PFSK-1 (cell line): ENCODE measurements around the gene PARD3B.

Experiments
- FOXP2 ChIP-seq: optimal IDR thresholded peaks from 2 replicates; pipeline ENCODE3; 2011; ENCODE audit warnings: borderline replicate concordance, control low read depth, inconsistent platforms; ENCODE audit not compliant: insufficient read depth; ENCODE audit errors: extremely low read length, extremely low read depth
- POLR2AphosphoS5 ChIP-seq: IDR thresholded peaks from 2 replicates; pipeline ENCODE4 v1.6.1; 2012; ENCODE audit warnings: low read depth, mild to moderate bottlenecking, control low read depth, low read length, moderate library complexity
- REST ChIP-seq, 2 experiments: IDR thresholded peaks; 2 replicates each; pipeline versions ENCODE4 v1.6.1 to v1.8.0; 2011 to 2012; ENCODE audit warnings: low read depth in 2 of 2, low read length in 2 of 2, control low read depth in 1 of 2, inconsistent platforms in 1 of 2, mild to moderate bottlenecking in 1 of 2, moderate library complexity in 1 of 2; ENCODE audit not compliant: insufficient read depth in 1 of 2
- SIN3A ChIP-seq: IDR thresholded peaks from 2 replicates; pipeline ENCODE4 v1.6.1; 2012; ENCODE audit warnings: mild to moderate bottlenecking, low read length, moderate library complexity, borderline replicate concordance; ENCODE audit not compliant: insufficient read depth
- TAF1 ChIP-seq: IDR thresholded peaks from 2 replicates; pipeline ENCODE4 v1.6.1; 2012; ENCODE audit warnings: low read length, control low read depth, borderline replicate concordance; ENCODE audit not compliant: insufficient read depth

The PARD3B gene

GRCh38 chr2:204835786-204836185 lies 290.5 kb downstream of the PARD3B start:
- TF ChIP-seq TAF1 (no peak), REST (IDR thresholded peaks at IDR 0.05; ENCODE audit: insufficient read depth in 1 of 2, low read depth in 2 of 2, low read length in 2 of 2) (no peak), POLR2AphosphoS5 (no peak), FOXP2 (no peak), SIN3A (no peak)

GRCh38 chr2:204840504-204840903 lies 295.2 kb downstream of the PARD3B start:
- TF ChIP-seq SIN3A (no peak), FOXP2 (no peak), TAF1 (no peak), REST (IDR thresholded peaks at IDR 0.05; ENCODE audit: insufficient read depth in 1 of 2, low read depth in 2 of 2, low read length in 2 of 2) (no peak), POLR2AphosphoS5 (no peak)

GRCh38 chr2:204842068-204842467 lies 296.8 kb downstream of the PARD3B start:
- TF ChIP-seq SIN3A (no peak), FOXP2 (no peak), POLR2AphosphoS5 (no peak), REST (IDR thresholded peaks at IDR 0.05; ENCODE audit: insufficient read depth in 1 of 2, low read depth in 2 of 2, low read length in 2 of 2) (no peak), TAF1 (no peak)

- no peak for TF ChIP-seq POLR2AphosphoS5
- TF ChIP-seq SIN3A: no peak
- TF ChIP-seq REST (IDR thresholded peaks at IDR 0.05; ENCODE audit: insufficient read depth in 1 of 2, low read depth in 2 of 2, low read length in 2 of 2): no peak
- TF ChIP-seq FOXP2: no peak
These were observed 297.6 kb downstream of the PARD3B start for GRCh38 chr2:204842661-204843485.
